GM18499 (cell line): ENCODE results near the gene THYN1.

ENCODE experiments used
- ATAC-seq: cut with Tn5 transposase; IDR thresholded peaks from one replicate; pipeline ENCODE4 v1.9.1; 2021; ENCODE audit warnings: moderate number of reproducible peaks; ENCODE audit not compliant: insufficient read depth, unreplicated experiment

The THYN1 gene

GRCh38 chr11:134226806-134227325 lies 26.3 kb downstream of the THYN1 start:
- ATAC-seq = no peak

- peak; percentile 14 for ATAC-seq
Observed at GRCh38 chr11:134224710-134225664, 28.2 kb downstream of the THYN1 start.

GRCh38 chr11:134223836-134224709 lies 29.1 kb downstream of the THYN1 start, which contains the start of the genes NCAPD3 and VPS26B:
Gene NCAPD3 (minus strand): TSS chr11:134223967. CDS start chr11:134223926, 41 bp downstream.
Gene VPS26B (plus strand): TSS chr11:134224671. CDS start chr11:134225123, 452 bp downstream.
- ATAC-seq = peak; percentile 41

GRCh38 chr11:134223121-134223520 lies 30.0 kb downstream of the THYN1 start:
- ATAC-seq = no peak

- ATAC-seq = no peak
Observed at GRCh38 chr11:134216816-134217215, 36.3 kb downstream of the THYN1 start.

GRCh38 chr11:134215836-134216235 lies 37.3 kb downstream of the THYN1 start:
- ATAC-seq = no peak

GRCh38 chr11:134207538-134208239 lies 45.5 kb downstream of the THYN1 start:
- no peak for ATAC-seq

GRCh38 chr11:134206185-134206584 lies 47.0 kb downstream of the THYN1 start:
- ATAC-seq = no peak

GRCh38 chr11:134205729-134206128 lies 47.4 kb downstream of the THYN1 start:
- ATAC-seq = no peak

- ATAC-seq = no peak
Observed at GRCh38 chr11:134202661-134203060, 50.5 kb downstream of the THYN1 start.

GRCh38 chr11:134200688-134201087 lies 52.5 kb downstream of the THYN1 start:
- no peak for ATAC-seq

- no peak for ATAC-seq
Observed at GRCh38 chr11:134199531-134199930, 53.6 kb downstream of the THYN1 start.
